ENCODE measurements around the gene HYOU1. TPM values are rescaled to one million over a fixed set of nuclear protein-coding genes. Genes with fewer than 3 reads are reported as not detected.

Gene HYOU1
- total RNA-seq, 1 donor from 2014 or later: 44.0 TPM

Small RNA genes within 50 kb of the gene (small RNA-seq; reads per million reads assigned to genes)
- gene AP003392.2 (not detected), gene RF00017 (not detected), gene RF00019 (not detected)

Other genes with a start within 250 kb of the HYOU1 start
- not detected for gene CXCR5, start 173.3 kb downstream of the HYOU1 start, total RNA-seq
- 8.6 TPM for gene BCL9L, start 131.3 kb downstream of the HYOU1 start, total RNA-seq
- not detected for gene UPK2, start 100.9 kb downstream of the HYOU1 start, total RNA-seq
- not detected for gene FOXR1, start 85.4 kb downstream of the HYOU1 start, total RNA-seq
- 23.6 TPM for gene CENATAC, start 59.1 kb downstream of the HYOU1 start, total RNA-seq
- 1,027 TPM for gene RPS25, start 38.9 kb downstream of the HYOU1 start, total RNA-seq
- gene TRAPPC4, start 38.4 kb downstream of the HYOU1 start, total RNA-seq: 68.1 TPM
- 7.7 TPM for gene SLC37A4, start 26.3 kb downstream of the HYOU1 start, total RNA-seq
- 26.1 TPM for gene VPS11, start 10.6 kb upstream of the HYOU1 start, total RNA-seq
- 3.7 TPM for gene HMBS, start 27.7 kb upstream of the HYOU1 start, total RNA-seq
- 5.3 TPM for gene DPAGT1, start 44.6 kb upstream of the HYOU1 start, total RNA-seq
- 11.4 TPM for gene C2CD2L, start 50.1 kb upstream of the HYOU1 start, total RNA-seq
- 24.5 TPM for gene HINFP, start 64.4 kb upstream of the HYOU1 start, total RNA-seq
- 2.0 TPM for gene ABCG4, start 91.8 kb upstream of the HYOU1 start, total RNA-seq
- gene NLRX1, start 111.5 kb upstream of the HYOU1 start, total RNA-seq: 2.0 TPM
- not detected for gene NHERF4, start 128.3 kb upstream of the HYOU1 start, total RNA-seq
- gene CBL, start 149.1 kb upstream of the HYOU1 start, total RNA-seq: 8.6 TPM

Data from frontal cortex (tissue), 1 donor.